Measurements from ENCODE around the gene CACNA2D1.

CACNA2D1 gene

DNA sequence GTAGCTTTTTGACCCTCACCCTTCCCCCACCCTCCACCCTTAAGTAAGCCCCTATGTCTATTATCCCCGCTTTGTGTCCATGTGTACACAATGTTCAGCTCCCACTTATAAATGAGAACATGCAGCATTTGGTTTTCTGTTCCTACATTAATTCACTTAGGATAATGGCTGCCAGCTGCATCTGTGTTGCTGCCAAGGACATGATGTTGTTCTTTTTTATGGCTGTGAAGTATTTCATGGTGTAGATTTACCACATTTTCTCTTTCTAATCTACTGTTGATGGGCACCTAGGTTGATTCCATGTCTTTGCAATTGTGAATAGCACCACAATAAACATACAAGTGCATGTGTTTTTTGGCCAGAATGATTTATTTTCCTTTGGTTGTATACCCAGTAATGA, 232.2 kb downstream of the CACNA2D1 start:
- DNase-seq = no peak

DNA sequence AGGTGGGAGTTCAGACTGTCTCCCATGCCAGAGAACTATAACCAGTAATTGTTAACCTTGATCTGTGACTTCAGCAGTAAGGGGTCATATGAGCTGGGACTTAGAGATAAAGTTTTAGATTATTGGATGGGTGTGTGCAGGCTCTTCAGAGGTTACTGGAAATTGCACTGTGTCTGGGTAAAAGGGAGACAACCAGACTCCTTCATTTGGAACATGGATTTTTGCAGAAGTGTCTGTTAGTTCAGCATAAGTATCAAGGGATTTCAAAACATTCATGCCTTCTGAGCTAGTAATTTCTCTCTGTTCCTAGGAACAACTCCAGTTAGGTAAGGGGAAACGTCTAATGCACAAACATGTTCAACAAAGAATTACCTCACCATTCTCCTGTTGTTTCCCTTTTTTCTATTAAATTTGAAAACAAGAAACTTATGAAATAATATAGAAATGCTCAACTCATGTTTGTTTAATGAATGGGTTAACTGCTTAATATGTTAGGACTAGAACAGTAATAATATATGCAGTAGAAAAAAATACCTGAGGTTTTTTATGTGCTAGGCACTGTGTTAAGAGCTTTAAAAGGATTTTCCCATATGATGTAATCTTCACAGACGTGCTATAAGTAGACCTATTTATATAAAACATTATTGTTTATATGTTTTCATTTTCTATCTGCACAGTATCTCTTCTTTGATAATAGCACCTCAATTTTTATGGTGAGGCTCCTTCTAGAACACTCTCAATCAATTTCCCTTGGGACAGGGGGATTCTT, 233.0 kb downstream of the CACNA2D1 start:
- DNase-seq = no peak

- DNase-seq = no peak
Observed at GRCh38 chr7:82209179-82209747, 234.3 kb downstream of the CACNA2D1 start.

- DNase-seq = no peak
Observed at GRCh38 chr7:82204694-82205093, 238.9 kb downstream of the CACNA2D1 start.

DNA sequence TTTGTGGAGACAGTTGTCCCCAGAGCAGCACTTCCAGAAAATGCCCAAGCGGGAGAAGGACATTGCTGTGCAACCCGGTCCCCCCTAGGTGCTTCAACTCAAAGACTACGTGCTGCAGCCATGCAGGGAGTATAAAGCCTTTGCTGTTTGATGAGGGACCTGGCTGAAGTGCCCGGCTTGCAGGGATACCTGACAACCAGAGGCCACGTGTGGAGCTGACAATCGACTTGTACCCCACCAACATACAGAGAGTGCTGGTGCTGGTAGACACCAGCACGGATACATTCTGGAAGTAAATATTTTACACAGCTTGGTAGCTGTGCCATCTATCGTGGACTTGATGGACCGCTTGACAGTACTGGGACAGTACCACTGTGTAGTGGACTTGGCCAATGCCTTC, 240.6 kb downstream of the CACNA2D1 start:
- no peak for DNase-seq

GRCh38 chr7:82202107-82202506, 241.5 kb downstream of the CACNA2D1 start:
- DNase-seq = no peak

DNA sequence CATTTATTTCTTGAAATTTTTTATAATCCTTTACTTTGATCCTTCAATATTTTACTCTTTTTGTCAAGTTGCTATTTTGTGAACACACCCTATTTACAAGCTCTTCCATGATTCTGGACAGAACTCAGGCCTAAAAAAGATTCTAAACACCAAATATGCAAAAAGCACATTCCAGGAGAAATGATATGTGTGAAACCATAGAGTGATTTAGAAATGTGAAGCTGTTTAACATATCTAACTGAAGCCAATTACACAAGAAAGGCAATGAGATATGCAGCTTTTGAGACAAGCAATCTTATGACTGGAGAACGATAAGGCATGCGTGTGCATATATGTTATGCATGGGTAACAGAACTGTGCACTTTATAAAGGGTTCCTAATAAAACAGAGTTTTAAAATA, 243.0 kb downstream of the CACNA2D1 start:
- DNase-seq = no peak

- no peak for DNase-seq
Observed at GRCh38 chr7:82194016-82194643, 249.4 kb downstream of the CACNA2D1 start.

- DNase-seq = no peak
Observed at GRCh38 chr7:82188636-82189035, 254.9 kb downstream of the CACNA2D1 start.

- no peak for DNase-seq
Observed at GRCh38 chr7:82185443-82185842, 258.1 kb downstream of the CACNA2D1 start.

DNA sequence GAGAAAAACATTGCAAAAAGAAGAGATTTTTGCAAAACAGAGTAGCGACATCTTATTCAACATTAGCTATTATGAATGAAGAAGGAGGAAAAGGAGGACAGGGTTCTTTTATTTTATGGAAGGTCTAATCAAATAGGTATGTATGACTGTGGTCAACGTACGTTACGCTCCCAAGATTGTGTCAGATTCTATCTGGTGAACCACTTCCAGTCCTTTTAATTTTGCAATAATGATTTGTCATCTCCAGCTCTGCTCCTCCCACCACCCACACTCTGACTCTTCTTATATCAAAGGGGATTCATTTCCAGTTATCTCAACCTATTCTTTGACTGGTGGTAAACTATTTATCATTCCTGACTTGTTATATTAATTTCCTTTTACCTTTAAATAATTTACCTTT, 259.9 kb downstream of the CACNA2D1 start:
- no peak for DNase-seq

DNA sequence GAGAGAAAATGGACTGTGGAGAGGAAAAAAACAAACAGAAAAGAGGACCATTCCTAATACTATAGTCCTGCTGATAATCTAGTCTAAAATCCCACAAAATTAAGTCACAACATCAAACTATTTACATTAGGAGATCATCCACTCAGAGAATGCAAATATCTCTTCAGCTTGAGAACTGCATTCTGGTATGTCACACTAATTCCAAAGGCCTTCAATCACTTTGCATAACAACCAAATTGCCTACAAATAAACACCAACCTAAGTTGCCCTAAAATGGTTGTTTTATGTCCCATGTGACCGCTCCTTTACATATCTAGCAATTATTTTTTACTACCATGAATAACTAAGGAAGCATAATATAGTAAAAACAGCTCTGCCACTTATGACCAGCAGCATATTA, 264.3 kb downstream of the CACNA2D1 start:
- no peak for DNase-seq

GRCh38 chr7:82175319-82175718, 268.3 kb downstream of the CACNA2D1 start:
- DNase-seq = no peak

GRCh38 chr7:82173400-82174021, 270.1 kb downstream of the CACNA2D1 start:
- DNase-seq = no peak

- DNase-seq = no peak
Observed at GRCh38 chr7:82172881-82173280, 270.7 kb downstream of the CACNA2D1 start.

DNA sequence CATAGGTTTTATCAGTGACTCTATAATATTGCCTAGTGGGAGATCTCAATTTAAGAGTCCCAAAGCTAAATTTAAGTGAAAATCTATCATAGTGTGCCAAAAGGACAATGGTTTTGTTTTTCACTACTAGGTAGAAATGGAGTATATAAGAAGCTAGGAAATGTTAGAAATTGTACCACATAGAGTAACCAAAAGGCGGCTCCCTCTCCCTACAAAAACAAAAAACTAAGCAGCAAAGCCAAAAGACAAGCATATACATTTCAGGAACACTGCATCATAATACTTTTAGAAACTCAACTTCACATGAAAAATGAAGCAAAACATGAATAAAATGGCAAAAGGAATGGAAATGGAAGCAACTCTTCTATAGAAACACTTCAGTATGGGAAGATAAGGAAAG, 271.6 kb downstream of the CACNA2D1 start:
- DNase-seq = no peak

GRCh38 chr7:82167558-82168314, 275.8 kb downstream of the CACNA2D1 start:
- no peak for DNase-seq

GRCh38 chr7:82166260-82167015, 277.1 kb downstream of the CACNA2D1 start:
- no peak for DNase-seq

- DNase-seq = no peak
Observed at GRCh38 chr7:82164813-82165212, 278.8 kb downstream of the CACNA2D1 start.

DNA sequence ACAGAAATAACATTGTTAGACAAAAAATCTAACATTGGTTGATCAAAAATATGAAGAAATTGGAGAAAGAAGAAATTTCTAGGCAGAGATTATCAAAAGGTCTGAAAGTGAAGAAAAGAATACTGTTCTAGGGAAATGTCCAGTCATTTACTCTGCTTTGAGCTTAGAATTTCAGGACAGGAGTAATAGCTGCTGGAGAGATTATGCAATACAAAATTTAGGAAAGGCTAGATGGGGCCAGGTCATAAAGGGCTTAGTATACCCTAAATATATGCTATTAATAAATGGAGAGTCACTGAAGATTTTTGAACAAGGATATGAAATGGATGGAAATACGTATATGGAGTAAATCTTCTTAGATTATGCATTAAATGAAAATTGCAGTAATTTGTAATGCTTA, 279.2 kb downstream of the CACNA2D1 start:
- DNase-seq = no peak

DNA sequence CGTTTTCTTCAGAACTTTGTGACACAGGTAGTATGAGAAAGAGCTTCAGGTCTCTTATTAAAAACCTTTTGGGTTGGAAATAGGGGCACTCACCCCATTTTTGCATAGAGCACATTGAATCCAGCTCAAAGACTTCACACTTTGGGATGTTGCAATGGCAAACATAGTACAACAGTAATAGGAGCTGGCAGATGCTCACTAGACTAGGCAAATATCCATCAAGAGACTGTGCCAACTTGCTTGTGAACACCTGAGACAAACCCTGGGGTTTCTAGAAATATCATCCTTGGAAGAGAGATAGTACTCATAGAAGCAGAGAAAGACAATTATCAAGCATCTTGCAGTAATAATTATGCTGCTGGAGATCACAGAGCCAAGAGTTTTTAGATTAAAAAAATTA, 280.0 kb downstream of the CACNA2D1 start:
- no peak for DNase-seq

GRCh38 chr7:82162289-82162688, 281.3 kb downstream of the CACNA2D1 start:
- DNase-seq = no peak
